Type B pancreatic cell (in vitro differentiated cells): ENCODE measurements around the gene TREML4. TPM values are rescaled to one million over a fixed set of nuclear protein-coding genes. Genes with fewer than 3 reads are reported as not detected.

Experiments
- DNase-seq: peaks from one replicate; pipeline ENCODE4 v3.0.0; 2021; ENCODE audit warnings: mixed read lengths; ENCODE audit not compliant: unreplicated experiment; ENCODE audit errors: extremely low spot score
- H3K27ac Mint-ChIP-seq: 2 replicates; pipeline ENCODE4 v1.8.0; 2021; ENCODE audit warnings: mild to moderate bottlenecking, mixed read lengths
- H3K27me3 Mint-ChIP-seq: 2 replicates; pipeline ENCODE4 v1.8.0; 2021; ENCODE audit warnings: mixed read lengths
- H3K36me3 Mint-ChIP-seq: 2 replicates; pipeline ENCODE4 v1.8.0; 2021; ENCODE audit warnings: mixed read lengths
- H3K4me1 Mint-ChIP-seq: one replicate; pipeline ENCODE4 v1.8.0; 2021; ENCODE audit warnings: mixed read lengths; ENCODE audit not compliant: unreplicated experiment
- H3K4me3 Mint-ChIP-seq: 2 replicates; pipeline ENCODE4 v1.8.0; 2021; ENCODE audit warnings: mild to moderate bottlenecking, mixed read lengths
- H3K9me3 Mint-ChIP-seq: 2 replicates; pipeline ENCODE4 v1.8.0; 2021; ENCODE audit warnings: mixed read lengths
- CTCF ChIP-seq: fragments of 200-600 bp; sonication (generic); conservative IDR thresholded peaks from 2 replicates; pipeline ENCODE4 v1.5.0; 2021; ENCODE audit warnings: antibody characterized with exemption, mild to moderate bottlenecking
- long read RNA-seq: library from polyadenylated mRNA; unstranded; transcript quantifications from one replicate; pipeline ENCODE4 v2.0.0, GENCODE V29; 2020
- total RNA-seq: library from RNA; stranded (reverse); gene quantifications from 2 replicates; pipeline ENCODE4 v1.2.1, GENCODE V29; 2021; ENCODE audit warnings: low replicate concordance

Gene TREML4
- total RNA-seq = not detected in 2 replicates
- long read RNA-seq = 0 reads

DNA sequence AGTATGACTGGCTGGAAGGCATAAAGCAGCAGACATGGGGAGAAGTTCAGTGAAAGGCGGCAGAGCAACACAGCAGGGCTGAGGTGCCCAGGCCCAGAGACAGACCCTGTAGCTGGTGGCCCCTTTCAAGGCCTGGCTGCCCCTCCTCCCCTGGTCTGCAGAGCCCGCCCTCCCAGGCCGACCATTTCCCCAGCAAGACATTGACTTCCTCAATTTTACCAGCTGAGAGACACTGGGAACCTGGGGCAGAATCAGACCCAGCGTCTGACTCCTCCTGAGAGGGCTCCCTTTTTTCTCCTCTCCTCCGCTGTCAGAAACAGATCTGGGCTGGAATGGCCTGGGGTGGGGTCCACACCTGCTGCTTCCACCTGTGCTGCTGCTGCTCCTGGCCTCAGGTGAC is at the start of gene TREML4:
TREML4 (plus strand) TSS at position 254 of the 400 bp plus-strand sequence; CDS start at position 333, 79 bp downstream.
- no peak for DNase-seq
- no peak for TF ChIP-seq CTCF
- H3K4me3 Mint-ChIP-seq = no peak within 1 kb of the TSS
- H3K27me3 Mint-ChIP-seq = peaks cover 74% of the 10 kb centered on the region
- no peaks in the 10 kb centered on the region for H3K36me3 Mint-ChIP-seq
- peak within 1 kb of the TSS; percentile 65 for H3K27ac Mint-ChIP-seq
- no peaks in the 10 kb centered on the region for H3K9me3 Mint-ChIP-seq
- no peaks in the 10 kb centered on the region for H3K4me1 Mint-ChIP-seq

GRCh38 chr6:41179163-41179562 is 49.0 kb upstream of the TREML4 start:
- peaks cover 25% of the 10 kb centered on the region for H3K27me3 Mint-ChIP-seq
- no peaks in the 10 kb centered on the region for H3K4me1 Mint-ChIP-seq
- no peak for TF ChIP-seq CTCF
- DNase-seq = no peak
- no peaks in the 10 kb centered on the region for H3K9me3 Mint-ChIP-seq
- H3K4me3 Mint-ChIP-seq = no peak overlapping the region
- H3K36me3 Mint-ChIP-seq = no peaks in the 10 kb centered on the region
- no peak overlapping the region for H3K27ac Mint-ChIP-seq

- DNase-seq = no peak
- no peak for TF ChIP-seq CTCF
- no peak overlapping the region for H3K27ac Mint-ChIP-seq
- no peak overlapping the region for H3K4me3 Mint-ChIP-seq
- no peaks in the 10 kb centered on the region for H3K36me3 Mint-ChIP-seq
- H3K4me1 Mint-ChIP-seq = no peaks in the 10 kb centered on the region
- H3K27me3 Mint-ChIP-seq = peaks cover 22% of the 10 kb centered on the region
- no peaks in the 10 kb centered on the region for H3K9me3 Mint-ChIP-seq
Measured at GRCh38 chr6:41181566-41181965, 46.6 kb upstream of the TREML4 start.

DNA sequence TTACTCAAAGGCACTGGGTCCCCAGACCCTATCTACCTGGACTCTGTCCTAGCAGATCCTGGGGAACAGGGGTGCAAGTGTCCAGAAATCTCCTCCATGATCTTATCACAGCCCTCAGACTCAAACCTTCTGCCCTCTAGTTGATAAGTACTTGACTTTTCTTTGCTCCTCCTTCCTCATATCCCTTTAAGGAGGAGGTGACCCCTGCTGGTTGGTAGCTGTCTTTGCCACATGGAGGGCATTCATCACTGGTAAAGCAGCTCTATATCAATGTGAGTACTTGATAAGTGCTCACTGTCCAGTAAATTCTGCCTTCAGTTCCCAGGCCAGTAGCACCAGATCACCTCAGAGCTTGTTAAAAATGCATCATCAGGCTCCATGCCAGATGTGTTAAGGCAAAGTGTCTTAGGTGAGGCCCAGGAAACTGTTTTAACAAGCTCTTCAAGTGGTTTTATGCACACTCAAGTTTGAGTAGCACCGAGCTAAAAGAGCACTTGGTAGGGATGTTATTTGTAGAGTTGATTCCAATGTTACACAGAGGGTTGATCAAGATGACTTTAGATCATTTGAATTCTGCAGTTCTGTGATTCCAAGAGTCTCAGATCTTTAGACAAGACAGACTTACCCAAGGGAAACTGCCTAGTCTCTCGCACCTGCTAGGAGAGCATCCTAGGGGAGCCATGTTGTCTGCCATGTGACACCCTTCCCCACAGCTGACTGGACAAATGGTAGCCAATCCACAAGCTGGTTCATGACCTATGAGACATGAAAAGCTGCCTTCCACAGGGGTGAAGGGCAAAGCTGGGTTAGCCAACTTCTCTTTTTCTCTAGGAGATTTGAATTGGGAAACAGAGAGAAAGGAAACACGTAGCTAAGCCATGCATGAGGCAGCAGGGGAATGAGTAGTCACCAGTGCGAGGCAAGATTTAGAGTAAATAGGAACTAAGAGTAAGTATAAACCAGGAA is 45.8 kb upstream of the TREML4 start:
- Mint-ChIP-seq H3K27me3 (peaks cover 20% of the 10 kb centered on the region), H3K4me1 (no peaks in the 10 kb centered on the region), H3K4me3 (no peak overlapping the region), H3K36me3 (no peaks in the 10 kb centered on the region), H3K27ac (no peak overlapping the region), H3K9me3 (no peaks in the 10 kb centered on the region)
- no peak for DNase-seq
- peak; percentile 70 for TF ChIP-seq CTCF

DNA sequence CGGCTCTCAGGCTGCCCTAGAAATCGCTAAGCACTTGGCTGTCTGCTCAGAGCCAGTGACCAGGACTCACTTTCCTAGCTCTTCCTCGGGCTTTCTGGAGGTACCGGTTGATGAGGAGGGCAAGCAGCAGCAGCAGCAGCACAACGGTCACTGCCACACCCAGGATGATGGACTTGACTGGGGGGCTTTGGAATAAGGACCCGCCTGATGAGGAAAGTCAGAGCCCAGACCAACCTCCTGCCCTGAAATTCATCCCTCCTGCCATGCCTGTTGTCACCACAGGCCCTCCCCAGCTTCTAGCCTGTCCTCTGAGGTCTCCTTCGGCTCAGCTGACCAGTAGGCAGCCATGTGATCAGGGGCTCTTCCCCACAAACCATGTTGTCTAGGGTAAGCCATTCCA is 43.4 kb upstream of the TREML4 start:
- Mint-ChIP-seq H3K27ac (no peak overlapping the region), H3K36me3 (no peaks in the 10 kb centered on the region), H3K4me1 (no peaks in the 10 kb centered on the region), H3K4me3 (no peak overlapping the region), H3K27me3 (peaks cover 16% of the 10 kb centered on the region), H3K9me3 (peaks cover 4% of the 10 kb centered on the region)
- TF ChIP-seq CTCF = no peak
- DNase-seq = no peak
